OCI-LY3 (cell line): Measurements from ENCODE around the gene ARMH3.

Experiments
- H2AFZ ChIP-seq: fragments of 200-600, 300-600 bp; shearing (Covaris generic); 2 replicates; pipeline ENCODE4 v1.6.0; 2014; ENCODE audit warnings: antibody characterized with exemption, low read depth, low read length
- H3K27ac ChIP-seq: fragments of 200-600, 300-600 bp; sonication (generic); 2 replicates; pipeline ENCODE4 v1.5.1; 2014; ENCODE audit warnings: mild to moderate bottlenecking, low read length, moderate library complexity, mixed read lengths
- H3K27me3 ChIP-seq: fragments of 200-600, 300-600 bp; sonication (generic); 2 replicates; pipeline ENCODE4 v1.6.1; 2014; ENCODE audit warnings: low read depth, low read length, mixed read lengths
- H3K36me3 ChIP-seq: fragments of 200-600, 300-600 bp; sonication (generic); replicated peaks from 2 replicates; pipeline ENCODE3; 2014; ENCODE audit warnings: low read depth, low read length, mixed read lengths
- H3K4me1 ChIP-seq: fragments of 300-600, 200-600 bp; sonication (generic); 2 replicates; pipeline ENCODE4 v1.6.1; 2014; ENCODE audit warnings: low read length, mixed read lengths
- H3K4me2 ChIP-seq: fragments of 200-600, 300-600 bp; sonication (generic); 2 replicates; pipeline ENCODE4 v1.6.1; 2014; ENCODE audit warnings: low read length, mixed read lengths
- H3K4me3 ChIP-seq: fragments of 300-600, 200-600 bp; sonication (generic); 2 replicates; pipeline ENCODE4 v1.5.1; 2014; ENCODE audit warnings: antibody characterized with exemption, mild to moderate bottlenecking, low read length, moderate library complexity
- H3K79me2 ChIP-seq: fragments of 300-600, 200-600 bp; shearing (Covaris generic); 2 replicates; pipeline ENCODE4 v1.6.1; 2014; ENCODE audit warnings: mild to moderate bottlenecking, low read length, mixed read lengths
- H3K9ac ChIP-seq: fragments of 300-600, 200-600 bp; shearing (Covaris generic); 2 replicates; pipeline ENCODE4 v1.6.0; 2014; ENCODE audit warnings: mild to moderate bottlenecking, low read length, moderate library complexity
- H3K9me3 ChIP-seq: fragments of 200-600, 300-600 bp; shearing (Covaris generic); 2 replicates; pipeline ENCODE4 v1.6.1; 2014; ENCODE audit warnings: low read length, mixed read lengths; ENCODE audit not compliant: insufficient read depth
- H4K20me1 ChIP-seq: fragments of 200-600, 300-600 bp; sonication (generic); 2 replicates; pipeline ENCODE4 v1.6.1; 2016; ENCODE audit warnings: low read length, mixed read lengths; ENCODE audit not compliant: insufficient read depth
- CTCF ChIP-seq: fragments of 200-600, 300-600 bp; sonication (generic); IDR thresholded peaks from 2 replicates; pipeline ENCODE4 v1.5.1; 2014; ENCODE audit warnings: antibody characterized with exemption, low read length, low read depth
- EZH2phosphoT487 ChIP-seq: fragments of 200-600 bp; shearing (Covaris generic); IDR thresholded peaks from 2 replicates; pipeline ENCODE4 v1.6.1; 2018; ENCODE audit warnings: antibody characterized with exemption, mixed run types, low read depth

Gene ARMH3

DNA sequence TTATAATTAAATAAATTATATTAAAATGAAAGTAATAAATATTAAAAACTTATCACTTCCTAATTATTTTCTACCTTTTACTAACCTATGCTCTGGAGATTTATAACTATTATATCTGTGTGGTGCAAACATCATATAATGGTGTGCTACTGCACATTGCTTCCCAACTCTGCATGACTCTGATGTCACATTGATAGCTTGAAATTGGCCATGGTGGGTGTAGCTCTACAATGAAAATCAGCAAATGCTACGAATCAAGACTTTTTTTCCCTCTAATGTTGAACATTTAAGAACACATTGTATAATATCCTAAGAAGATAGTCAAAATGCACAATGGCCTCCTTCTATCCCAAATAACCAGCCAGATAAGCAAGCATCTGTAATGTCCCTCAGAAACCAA lies 99.1 kb downstream of the ARMH3 start:
- Histone ChIP-seq H3K4me2 (no peak overlapping the region), H3K27me3 (no peaks in the 10 kb centered on the region), H3K9ac (no peak overlapping the region), H3K9me3 (no peaks in the 10 kb centered on the region), H3K36me3 (peaks cover 21% of the 10 kb centered on the region), H3K4me3 (no peak overlapping the region), H2AFZ (no peak overlapping the region), H3K79me2 (no peaks in the 10 kb centered on the region), H3K27ac (no peak overlapping the region), H3K4me1 (no peaks in the 10 kb centered on the region), H4K20me1 (no peaks in the 10 kb centered on the region)
- TF ChIP-seq EZH2phosphoT487 (no peak), CTCF (no peak)

DNA sequence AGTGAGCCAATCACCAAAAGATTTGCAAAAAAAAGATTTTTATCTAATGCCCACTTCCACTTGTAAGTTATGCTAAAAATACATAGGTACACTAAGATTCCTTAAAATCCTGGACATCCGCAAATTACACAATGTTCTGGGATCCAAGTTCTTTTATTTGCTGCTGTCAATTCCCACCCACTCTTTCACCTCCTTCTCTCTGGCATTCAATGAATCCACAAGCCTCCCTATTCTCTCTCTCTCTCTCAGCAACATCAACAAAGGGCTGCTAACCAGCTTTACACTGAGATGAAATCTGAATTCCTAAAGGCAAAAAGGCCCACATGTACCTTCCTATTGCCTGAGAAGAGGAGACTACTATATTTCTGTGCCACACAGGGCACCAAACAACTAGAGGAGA lies 99.9 kb downstream of the ARMH3 start:
- Histone ChIP-seq H3K36me3 (peaks cover 21% of the 10 kb centered on the region), H3K9ac (no peak overlapping the region), H3K4me1 (no peaks in the 10 kb centered on the region), H3K79me2 (no peaks in the 10 kb centered on the region), H3K9me3 (no peaks in the 10 kb centered on the region), H2AFZ (no peak overlapping the region), H3K4me3 (no peak overlapping the region), H4K20me1 (no peaks in the 10 kb centered on the region), H3K27me3 (no peaks in the 10 kb centered on the region), H3K4me2 (no peak overlapping the region), H3K27ac (no peak overlapping the region)
- no peak for TF ChIP-seq EZH2phosphoT487
- TF ChIP-seq CTCF = no peak

GRCh38 chr10:101952191-101952590 lies 103.8 kb downstream of the ARMH3 start:
- peaks cover 44% of the 10 kb centered on the region for H3K36me3 ChIP-seq
- H3K4me3 ChIP-seq = no peak overlapping the region
- H3K79me2 ChIP-seq = no peaks in the 10 kb centered on the region
- H3K4me2 ChIP-seq = no peak overlapping the region
- H3K9me3 ChIP-seq = no peaks in the 10 kb centered on the region
- H3K9ac ChIP-seq = no peak overlapping the region
- H4K20me1 ChIP-seq = no peaks in the 10 kb centered on the region
- H3K4me1 ChIP-seq = peaks cover 10% of the 10 kb centered on the region
- TF ChIP-seq EZH2phosphoT487 (no peak), CTCF (no peak)
- H2AFZ ChIP-seq = no peak overlapping the region
- H3K27me3 ChIP-seq = no peaks in the 10 kb centered on the region
- H3K27ac ChIP-seq = no peak overlapping the region

DNA sequence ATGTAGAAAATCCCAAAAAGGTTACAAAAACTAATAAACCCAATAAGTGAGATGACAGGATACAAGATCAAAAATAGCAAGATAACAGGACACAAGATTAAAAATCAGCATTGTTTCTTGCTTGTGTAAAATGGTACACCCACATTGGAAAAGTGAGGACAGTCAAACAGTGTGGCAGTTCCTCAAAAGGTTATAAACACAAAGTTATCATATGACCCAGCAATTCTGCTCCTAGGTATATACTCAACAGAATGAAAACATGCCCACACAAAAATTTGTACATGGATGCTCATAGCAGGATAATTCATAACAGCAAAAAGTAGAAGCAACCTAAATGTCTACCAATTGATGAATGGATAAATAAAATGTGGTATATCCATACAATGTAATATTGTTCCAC lies 105.8 kb downstream of the ARMH3 start:
- Histone ChIP-seq H3K4me2 (no peak overlapping the region), H3K4me3 (no peak overlapping the region), H4K20me1 (no peaks in the 10 kb centered on the region), H3K27ac (peak overlapping the region; percentile 19; the same call in 1 of the 2 replicates), H3K9ac (no peak overlapping the region), H3K4me1 (peaks cover 10% of the 10 kb centered on the region), H2AFZ (no peak overlapping the region), H3K27me3 (no peaks in the 10 kb centered on the region), H3K9me3 (no peaks in the 10 kb centered on the region), H3K36me3 (peaks cover 44% of the 10 kb centered on the region), H3K79me2 (no peaks in the 10 kb centered on the region)
- TF ChIP-seq CTCF = no peak
- TF ChIP-seq EZH2phosphoT487 = no peak
